ENCODE measurements around the gene CACNA2D3.

Gene CACNA2D3

DNA sequence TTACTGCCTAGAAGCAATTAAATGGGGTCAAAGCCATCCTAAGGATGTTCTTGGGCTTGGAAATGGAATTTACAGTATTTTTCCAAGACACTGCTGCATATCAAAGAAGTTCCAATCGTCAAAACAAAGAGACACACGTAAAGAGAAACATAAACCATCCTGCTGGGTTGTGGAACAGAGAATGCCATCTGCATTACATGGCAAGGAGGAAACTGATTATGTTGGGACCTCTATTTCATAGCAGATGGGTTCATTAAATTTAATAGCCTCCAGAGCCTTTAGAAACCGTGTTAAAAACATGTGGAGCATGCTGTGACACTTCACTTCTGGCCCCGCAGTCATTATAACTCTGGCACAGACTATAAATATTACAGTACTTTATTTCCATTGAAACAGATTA is 650.9 kb downstream of the CACNA2D3 start:
- peak; percentile 15 for DNase-seq

DNA sequence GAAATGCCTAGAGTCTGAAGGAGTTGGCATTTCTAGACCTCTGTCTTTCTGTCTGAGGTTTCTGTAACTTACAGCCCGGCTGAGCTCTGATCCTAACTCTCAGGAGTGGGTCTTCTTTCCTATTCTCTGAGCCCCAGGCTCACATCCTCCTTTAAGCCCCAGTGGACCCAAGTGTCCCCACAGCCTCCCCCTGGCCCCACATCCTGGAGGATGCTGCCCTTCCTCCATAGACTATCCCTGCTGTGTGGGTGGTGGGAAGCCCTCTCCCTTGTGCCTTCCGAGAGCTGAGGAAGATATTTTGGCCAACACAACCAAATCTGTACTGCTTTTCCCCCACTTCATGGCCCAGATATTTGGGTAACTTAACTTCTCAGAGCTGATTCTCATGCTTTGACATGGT is 654.2 kb downstream of the CACNA2D3 start:
- no peak for DNase-seq

DNA sequence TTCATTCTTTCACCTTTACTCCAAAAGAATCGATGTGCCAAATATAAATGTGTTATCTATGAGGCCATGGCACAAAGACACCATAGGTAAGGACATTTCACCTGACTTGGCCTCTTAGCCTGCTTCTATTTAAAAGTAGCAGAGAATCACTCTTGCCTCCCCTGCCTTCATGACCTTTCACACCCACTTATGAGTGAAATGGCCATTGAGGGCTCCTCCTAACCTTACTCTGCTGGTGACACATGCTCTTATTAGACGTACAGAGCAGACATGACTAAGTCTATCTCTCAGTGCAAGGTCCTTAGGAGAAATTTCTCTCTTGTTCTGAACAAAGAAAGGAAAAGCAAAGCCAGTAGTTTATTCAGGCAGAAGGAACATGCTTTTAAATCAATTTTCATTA is 654.8 kb downstream of the CACNA2D3 start:
- no peak for DNase-seq

- DNase-seq: no peak
Observed at GRCh38 chr3:54780336-54780735, 658.0 kb downstream of the CACNA2D3 start.

GRCh38 chr3:54781728-54782127 is 659.4 kb downstream of the CACNA2D3 start:
- no peak for DNase-seq

GRCh38 chr3:54783611-54784010 is 661.3 kb downstream of the CACNA2D3 start:
- DNase-seq: no peak

DNA sequence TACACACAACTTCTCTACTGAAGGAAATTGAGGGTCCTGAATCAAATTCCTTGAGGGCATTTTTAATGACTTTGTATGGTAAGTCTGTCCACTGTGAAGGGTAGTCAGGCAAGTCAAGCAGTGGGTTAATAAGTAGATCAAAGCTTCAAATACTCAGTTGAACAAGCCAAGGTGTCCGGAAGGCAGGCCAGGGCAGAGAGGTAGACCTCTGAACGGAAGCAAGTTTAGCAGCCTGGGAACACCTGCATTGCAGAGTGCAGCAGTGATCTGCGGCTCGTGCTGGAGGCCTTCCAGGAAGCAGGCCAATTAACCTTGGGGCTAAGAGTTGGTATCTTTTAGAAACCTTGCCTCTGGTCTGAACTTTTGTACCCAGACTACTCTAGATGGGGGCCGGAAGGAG is 661.7 kb downstream of the CACNA2D3 start:
- DNase-seq: no peak

DNA sequence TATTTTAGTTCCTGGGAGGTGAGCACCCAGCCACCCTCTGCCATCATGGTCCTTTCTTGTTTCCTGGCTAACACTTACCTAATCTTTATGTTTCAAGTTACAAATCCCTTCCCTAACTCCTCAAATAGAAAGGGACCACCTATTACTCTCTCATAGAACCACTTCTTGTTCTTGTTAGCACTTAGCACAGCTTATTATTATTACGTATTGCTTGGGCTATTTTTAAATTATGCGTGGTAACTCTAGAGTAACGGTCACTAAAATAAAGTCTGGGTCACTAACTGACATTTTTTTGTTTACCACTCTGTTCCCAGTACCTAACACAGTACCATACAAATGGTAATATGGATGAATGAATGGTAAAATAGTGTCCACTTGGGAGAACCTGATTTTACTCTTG is 663.6 kb downstream of the CACNA2D3 start:
- DNase-seq: no peak

DNA sequence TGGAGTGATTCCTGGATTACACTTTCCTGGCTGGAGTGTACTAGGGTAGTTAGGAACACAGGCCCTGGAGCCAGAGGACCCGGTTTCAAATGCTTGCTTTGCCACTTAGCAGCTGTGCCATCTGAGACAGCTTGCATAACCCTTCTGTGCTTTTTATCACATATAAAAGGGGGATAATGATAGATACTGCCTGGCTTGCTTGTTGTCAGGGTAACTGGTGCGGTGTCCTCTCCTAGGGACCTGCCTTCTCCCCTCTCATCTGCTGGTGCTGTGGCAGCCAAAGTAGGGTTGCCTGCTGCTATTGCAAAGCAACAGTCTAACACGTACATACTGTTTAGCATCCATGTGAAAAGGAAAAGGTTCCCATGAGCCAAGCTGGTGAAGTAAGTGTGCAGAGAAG is 667.7 kb downstream of the CACNA2D3 start:
- DNase-seq: no peak

DNA sequence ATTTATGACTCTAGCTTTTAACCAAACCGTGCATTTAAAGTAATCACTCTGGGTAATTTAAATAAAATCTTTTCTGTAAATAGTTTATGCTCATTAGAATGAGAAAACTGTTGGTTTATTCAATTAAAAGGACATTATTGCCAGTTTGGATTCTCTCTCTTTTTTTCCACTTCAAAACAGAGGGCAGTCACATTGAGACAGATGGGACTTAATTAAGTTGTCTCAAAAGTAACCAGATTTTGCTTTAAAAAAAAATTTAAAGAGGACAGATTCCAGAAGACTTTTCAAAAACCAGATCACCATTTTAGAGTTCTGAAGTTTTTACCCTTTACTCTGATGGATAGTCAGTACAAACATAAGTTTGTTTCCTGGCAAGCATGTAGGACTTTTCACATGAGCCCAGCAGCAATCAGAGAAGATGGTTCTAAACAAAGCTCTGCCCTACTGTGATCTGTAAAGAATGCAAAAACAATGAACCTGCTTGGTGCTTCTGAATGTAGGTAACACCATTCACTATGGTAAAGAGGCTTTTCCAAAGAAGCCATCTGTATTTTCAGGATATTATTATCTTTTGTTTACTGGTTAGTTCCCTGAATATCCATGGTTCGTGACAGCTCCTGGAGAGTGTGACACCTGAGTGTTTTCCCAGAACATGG is 669.3 kb downstream of the CACNA2D3 start:
- no peak for DNase-seq

DNA sequence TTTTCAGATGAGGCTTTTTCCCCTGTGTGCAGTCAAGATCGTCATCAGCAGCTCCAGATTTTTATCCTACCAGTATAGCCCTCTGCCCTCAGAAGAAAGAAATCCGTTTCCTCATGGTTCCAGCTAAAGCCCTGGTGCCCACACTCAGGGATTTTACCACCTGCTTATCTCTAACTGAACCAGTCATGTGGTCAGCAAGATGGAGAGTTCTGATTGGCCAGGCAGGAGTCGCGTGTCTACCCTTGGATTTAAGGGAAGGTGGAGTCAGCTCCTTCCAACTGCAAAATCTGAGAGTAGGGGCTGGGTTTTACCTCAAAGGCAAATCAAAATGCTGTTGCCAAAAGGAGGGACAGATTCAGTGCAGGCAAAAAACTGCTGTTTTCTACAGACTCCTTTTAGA is 670.2 kb downstream of the CACNA2D3 start:
- DNase-seq: no peak

DNA sequence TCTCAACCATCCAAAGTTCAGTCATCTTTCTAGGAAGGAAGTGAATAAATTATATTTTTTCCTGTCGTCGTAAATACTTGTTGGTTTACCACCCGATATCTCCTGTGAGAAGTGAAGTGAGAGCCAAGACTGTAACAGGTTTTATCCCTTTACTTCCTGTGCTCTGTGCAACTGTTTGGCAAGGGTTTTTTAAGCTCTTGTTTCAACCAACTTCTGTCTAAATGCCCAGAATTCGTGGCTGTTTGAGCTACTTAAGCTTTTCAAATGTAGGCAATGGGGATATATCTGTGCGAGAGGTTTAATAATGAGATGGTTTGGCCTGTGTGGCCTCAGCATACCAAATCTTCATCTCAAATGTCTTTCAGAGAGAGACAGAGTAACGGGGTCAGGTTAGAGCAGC is 670.8 kb downstream of the CACNA2D3 start:
- no peak for DNase-seq

DNA sequence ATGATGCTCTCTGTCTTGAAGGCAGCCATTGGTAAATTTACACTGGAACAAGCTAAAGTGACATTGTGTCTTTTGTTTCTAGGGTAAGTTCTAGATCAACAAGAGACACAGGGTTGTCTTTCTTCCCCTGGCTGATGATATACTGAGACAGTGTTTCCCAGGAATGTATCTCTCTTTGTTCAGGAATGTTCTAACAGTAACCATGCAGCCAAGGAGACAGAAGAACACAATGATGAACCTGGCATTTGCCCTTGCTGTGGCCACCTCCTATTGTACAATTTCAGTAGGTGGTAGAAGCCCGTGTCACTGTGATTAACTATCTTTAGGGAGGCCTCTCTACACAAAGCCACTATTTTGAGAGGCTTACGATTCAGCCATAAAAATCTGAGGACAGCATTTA is 674.8 kb downstream of the CACNA2D3 start:
- no peak for DNase-seq

DNA sequence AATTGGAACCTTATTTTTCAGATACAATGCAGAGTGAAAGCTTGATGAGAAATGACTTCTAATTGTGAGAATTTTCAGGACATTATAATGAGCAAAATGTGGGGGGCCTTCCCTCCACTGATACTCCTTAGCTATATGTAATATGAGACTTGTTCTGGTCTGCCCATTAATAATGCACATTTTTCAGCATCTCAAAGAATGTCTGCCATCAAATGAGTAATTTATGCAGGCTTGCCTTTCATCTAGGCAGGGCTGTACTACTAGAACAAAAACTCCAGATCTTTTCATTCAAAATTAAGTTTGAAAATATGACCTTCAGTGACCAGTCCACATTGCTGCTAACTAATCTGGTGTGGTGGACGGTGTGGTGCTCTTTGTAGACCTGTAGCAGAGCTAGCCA is 678.1 kb downstream of the CACNA2D3 start:
- DNase-seq: no peak

DNA sequence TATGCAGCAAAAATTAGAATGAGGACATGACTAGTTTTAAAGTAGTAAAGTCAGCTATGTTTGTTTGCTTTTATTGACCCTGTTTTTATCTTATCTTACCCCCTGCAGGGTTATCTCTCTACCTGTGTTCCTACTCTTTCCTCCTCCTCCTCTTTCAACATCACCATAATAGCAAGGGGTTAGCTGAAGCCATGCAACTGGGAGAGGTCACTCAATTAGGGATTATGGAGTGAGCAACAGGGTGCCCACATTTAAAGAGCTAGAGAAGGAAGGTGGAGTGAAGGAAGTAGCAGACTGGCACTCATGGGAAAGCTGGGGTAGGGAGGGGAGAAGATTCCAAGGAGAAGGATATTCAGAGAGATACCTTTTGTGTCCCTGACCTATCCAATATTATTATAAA is 679.6 kb downstream of the CACNA2D3 start:
- no peak for DNase-seq

GRCh38 chr3:54810401-54810800 is 688.0 kb downstream of the CACNA2D3 start:
- DNase-seq: no peak

DNA sequence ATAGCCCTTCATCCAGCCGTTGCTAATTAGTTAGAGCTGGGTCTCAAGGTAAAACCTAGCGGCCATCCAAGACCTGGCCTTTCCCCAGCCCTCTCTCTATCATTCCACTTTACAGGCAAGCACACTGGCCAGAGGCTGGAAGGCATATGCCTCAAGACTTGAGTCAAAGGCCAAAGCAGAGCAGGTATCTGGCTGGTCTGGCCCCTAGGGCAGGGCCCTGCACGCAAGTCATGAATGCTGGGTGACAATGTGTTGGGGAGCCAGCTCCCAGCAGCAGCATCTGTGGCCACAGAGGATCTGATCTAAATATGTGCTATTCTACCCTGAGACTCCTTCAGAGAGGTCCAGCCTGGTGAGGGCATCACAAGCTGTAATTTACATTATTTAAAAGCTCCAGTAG is 691.9 kb downstream of the CACNA2D3 start:
- no peak for DNase-seq

- no peak for DNase-seq
Observed at GRCh38 chr3:54817628-54818027, 695.3 kb downstream of the CACNA2D3 start.

- DNase-seq: no peak
Observed at GRCh38 chr3:54818486-54818885, 696.1 kb downstream of the CACNA2D3 start.

DNA sequence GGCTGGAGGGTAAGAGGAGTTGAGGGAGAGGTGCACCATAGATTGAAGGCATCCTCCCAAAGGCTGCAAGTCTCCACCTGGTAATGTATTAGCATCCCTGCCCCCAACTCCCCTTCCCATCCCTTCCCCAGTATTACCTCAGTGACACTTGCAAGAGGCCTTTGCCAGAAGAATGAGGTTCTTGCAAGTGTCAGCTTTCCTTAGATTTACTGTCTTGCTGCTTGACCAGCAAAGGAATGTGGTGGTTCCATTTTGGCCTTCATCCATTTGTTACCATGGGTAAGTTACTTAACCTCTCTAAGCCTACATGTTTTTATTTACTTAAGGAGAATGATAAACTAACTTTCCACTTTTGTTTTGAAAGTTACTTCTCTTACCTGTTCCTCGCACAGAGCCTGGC is 696.6 kb downstream of the CACNA2D3 start:
- DNase-seq: no peak

GRCh38 chr3:54819946-54820345 is 697.6 kb downstream of the CACNA2D3 start:
- DNase-seq: no peak

- DNase-seq: no peak
Observed at GRCh38 chr3:54822206-54822605, 699.9 kb downstream of the CACNA2D3 start.

GRCh38 chr3:54826251-54826691 is 703.9 kb downstream of the CACNA2D3 start:
- no peak for DNase-seq

- DNase-seq: no peak
Observed at GRCh38 chr3:54827056-54827687, 704.8 kb downstream of the CACNA2D3 start.

GRCh38 chr3:54827776-54828175 is 705.4 kb downstream of the CACNA2D3 start:
- no peak for DNase-seq
